DOHH2 (cell line): ENCODE measurements around the gene IER3.

Source experiments
- H3F3A ChIP-seq: fragments of 200-600 bp; sonication (generic), shearing (Covaris generic); 2 replicates; pipeline ENCODE4 v1.6.0; 2016; ENCODE audit warnings: antibody characterized with exemption, mild to moderate bottlenecking; ENCODE audit not compliant: control insufficient read depth, insufficient read depth
- H3K27ac ChIP-seq: fragments of 200-600 bp; sonication (generic); 2 replicates; pipeline ENCODE4 v1.5.1; 2014; ENCODE audit warnings: low read depth, mild to moderate bottlenecking, low read length, moderate library complexity
- H3K27me3 ChIP-seq: fragments of 200-600 bp; sonication (generic); 2 replicates; pipeline ENCODE4 v1.6.1; 2014; ENCODE audit warnings: mild to moderate bottlenecking, low read length, mixed read lengths; ENCODE audit not compliant: control insufficient read depth
- H3K36me3 ChIP-seq: fragments of 200-600 bp; sonication (generic); 2 replicates; pipeline ENCODE4 v1.6.1; 2014; ENCODE audit warnings: mild to moderate bottlenecking, low read length, moderate library complexity, mixed read lengths; ENCODE audit not compliant: control insufficient read depth
- H3K4me1 ChIP-seq: fragments of 200-600 bp; sonication (generic); 2 replicates; pipeline ENCODE4 v1.6.1; 2014; ENCODE audit warnings: mild to moderate bottlenecking, low read length, mixed read lengths; ENCODE audit not compliant: control insufficient read depth
- H3K4me2 ChIP-seq: fragments of 200-600 bp; sonication (generic); 2 replicates; pipeline ENCODE4 v1.6.0; 2014; ENCODE audit warnings: mild to moderate bottlenecking, low read length, moderate library complexity
- H3K4me3 ChIP-seq: fragments of 200-600 bp; sonication (generic); 2 replicates; pipeline ENCODE4 v1.5.1; 2014; ENCODE audit warnings: mild to moderate bottlenecking, low read length, mixed read lengths
- H3K79me2 ChIP-seq: fragments of 200-600 bp; sonication (generic); 2 replicates; pipeline ENCODE4 v1.6.1; 2014; ENCODE audit warnings: mild to moderate bottlenecking, low read length, mixed read lengths; ENCODE audit not compliant: control insufficient read depth
- H3K9me2 ChIP-seq: fragments of 200-600 bp; sonication (generic); replicated peaks from 2 replicates; pipeline ENCODE4 v1.6.1; 2014; ENCODE audit warnings: mild to moderate bottlenecking, low read length, mixed read lengths; ENCODE audit not compliant: control insufficient read depth
- H3K9me3 ChIP-seq: fragments of 200-600 bp; sonication (generic); 2 replicates; pipeline ENCODE4 v1.6.1; 2014; ENCODE audit warnings: antibody characterized with exemption, low read length, mixed read lengths; ENCODE audit not compliant: control insufficient read depth, insufficient read depth
- H4K20me1 ChIP-seq: fragments of 200-600 bp; sonication (generic); 2 replicates; pipeline ENCODE4 v1.6.0; 2014; ENCODE audit warnings: low read depth, mild to moderate bottlenecking, antibody characterized with exemption, low read length, moderate library complexity; ENCODE audit not compliant: control insufficient read depth, insufficient read depth
- EZH2phosphoT487 ChIP-seq: fragments of 200-600 bp; sonication (generic); IDR thresholded peaks from 2 replicates; pipeline ENCODE4 v1.6.1; 2017; ENCODE audit warnings: borderline replicate concordance, mild to moderate bottlenecking, antibody characterized with exemption, low read length, moderate library complexity, mixed read lengths
- TF ChIP-seq, protein P1 (sequence below): fragments of 200-600 bp; sonication (generic); IDR thresholded peaks from one replicate; pipeline ENCODE4 v1.5.1; 2014; ENCODE audit warnings: antibody characterized with exemption, mild to moderate bottlenecking, low read depth, low read length; ENCODE audit not compliant: poor library complexity, severe bottlenecking

Gene IER3

DNA sequence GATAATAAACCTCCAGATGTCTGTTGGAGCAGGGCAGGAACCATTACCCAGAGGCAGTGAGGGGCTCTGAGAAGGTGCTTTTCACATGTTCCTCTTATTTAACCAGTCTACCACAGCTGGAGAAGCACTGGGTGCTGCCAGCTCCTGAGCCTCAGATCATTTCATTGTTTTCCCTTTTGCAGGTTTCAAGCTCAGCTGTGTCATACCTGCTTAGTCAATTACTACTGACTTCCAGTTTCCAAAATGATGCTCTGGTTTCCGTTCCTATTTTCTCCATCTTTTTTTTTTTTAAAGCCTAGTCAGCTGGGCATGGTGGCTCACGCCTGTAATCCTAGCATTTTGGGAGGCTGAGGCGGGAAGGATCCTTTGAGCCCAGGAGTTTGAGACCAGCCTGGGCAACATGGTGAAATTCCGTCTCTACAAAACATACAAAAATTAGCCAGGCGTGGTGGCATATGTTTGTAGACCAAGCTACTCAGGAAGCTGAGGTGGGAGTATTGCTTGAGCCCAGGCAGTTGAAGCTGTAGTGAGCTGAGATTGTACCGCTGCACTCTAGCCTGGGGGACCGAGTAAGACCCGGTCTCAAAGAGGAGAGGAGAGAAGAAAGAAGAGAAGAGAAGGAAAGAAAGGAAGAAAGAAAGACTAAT, 8.6 kb downstream of the IER3 start:
- Histone ChIP-seq H3K9me3 (no peaks in the 10 kb centered on the region), H3K4me3 (no peak overlapping the region), H3K27me3 (no peaks in the 10 kb centered on the region), H3K4me1 (peaks cover 45% of the 10 kb centered on the region), H3F3A (peaks cover 10% of the 10 kb centered on the region; the same call in 1 of the 2 replicates), H3K27ac (no peak overlapping the region), H3K79me2 (peaks cover 15% of the 10 kb centered on the region), H3K9me2 (no peaks in the 10 kb centered on the region), H3K36me3 (peaks cover 61% of the 10 kb centered on the region), H4K20me1 (peaks cover 4% of the 10 kb centered on the region; the same call in 1 of the 2 replicates), H3K4me2 (no peak overlapping the region)
- no peak for TF ChIP-seq EZH2phosphoT487
- TF ChIP-seq, protein P1, sequence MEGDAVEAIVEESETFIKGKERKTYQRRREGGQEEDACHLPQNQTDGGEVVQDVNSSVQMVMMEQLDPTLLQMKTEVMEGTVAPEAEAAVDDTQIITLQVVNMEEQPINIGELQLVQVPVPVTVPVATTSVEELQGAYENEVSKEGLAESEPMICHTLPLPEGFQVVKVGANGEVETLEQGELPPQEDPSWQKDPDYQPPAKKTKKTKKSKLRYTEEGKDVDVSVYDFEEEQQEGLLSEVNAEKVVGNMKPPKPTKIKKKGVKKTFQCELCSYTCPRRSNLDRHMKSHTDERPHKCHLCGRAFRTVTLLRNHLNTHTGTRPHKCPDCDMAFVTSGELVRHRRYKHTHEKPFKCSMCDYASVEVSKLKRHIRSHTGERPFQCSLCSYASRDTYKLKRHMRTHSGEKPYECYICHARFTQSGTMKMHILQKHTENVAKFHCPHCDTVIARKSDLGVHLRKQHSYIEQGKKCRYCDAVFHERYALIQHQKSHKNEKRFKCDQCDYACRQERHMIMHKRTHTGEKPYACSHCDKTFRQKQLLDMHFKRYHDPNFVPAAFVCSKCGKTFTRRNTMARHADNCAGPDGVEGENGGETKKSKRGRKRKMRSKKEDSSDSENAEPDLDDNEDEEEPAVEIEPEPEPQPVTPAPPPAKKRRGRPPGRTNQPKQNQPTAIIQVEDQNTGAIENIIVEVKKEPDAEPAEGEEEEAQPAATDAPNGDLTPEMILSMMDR, result no peak

DNA sequence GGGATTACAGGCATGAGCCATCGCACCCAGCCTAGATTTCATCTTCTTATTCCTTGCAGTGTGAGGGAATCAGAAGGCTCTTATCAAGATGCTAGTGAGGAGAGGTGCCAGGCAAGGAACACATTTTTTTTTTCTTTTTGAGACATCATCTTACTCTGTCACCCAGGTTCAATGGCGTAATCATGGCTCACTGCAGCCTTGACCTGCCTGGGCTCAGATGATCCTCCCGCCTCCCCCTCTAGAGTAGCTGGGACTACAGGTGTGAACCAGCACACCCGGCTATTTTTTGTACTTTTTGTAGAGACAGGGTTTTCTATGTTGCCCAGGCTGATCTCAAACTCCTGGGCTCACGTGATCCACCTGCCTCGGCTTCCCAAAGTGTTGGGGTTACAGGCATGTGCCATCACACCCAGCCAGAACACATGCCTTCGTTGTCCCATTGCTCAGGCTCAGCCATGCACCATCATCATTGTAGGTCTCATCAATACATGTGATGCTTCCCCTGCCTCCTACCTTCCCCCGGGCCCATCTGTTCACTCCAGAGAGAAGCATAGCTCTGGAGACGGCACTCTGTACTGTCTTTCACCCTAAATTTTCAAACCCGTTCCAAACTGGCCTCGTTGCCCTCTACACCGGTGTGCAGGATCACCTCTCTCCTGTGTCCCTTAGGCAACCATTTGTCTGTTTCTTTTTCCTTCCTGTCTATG, 12.0 kb downstream of the IER3 start:
- H4K20me1 ChIP-seq, result 0 out of 2 replicates have a peak, but pooled peaks cover 2% of the 10 kb centered on the region
- H3K27ac ChIP-seq, result no peak overlapping the region
- no peaks in the 10 kb centered on the region for H3K27me3 ChIP-seq
- H3K4me3 ChIP-seq, result no peak overlapping the region
- peaks cover 47% of the 10 kb centered on the region for H3K36me3 ChIP-seq
- no peaks in the 10 kb centered on the region for H3K9me2 ChIP-seq
- no peak for TF ChIP-seq EZH2phosphoT487
- TF ChIP-seq, protein P1, result no peak
- 0 out of 2 replicates have a peak, but pooled peaks cover under 1% of the 10 kb centered on the region for H3K79me2 ChIP-seq
- H3K9me3 ChIP-seq, result no peaks in the 10 kb centered on the region
- H3K4me2 ChIP-seq, result no peak overlapping the region
- peaks cover 18% of the 10 kb centered on the region for H3F3A ChIP-seq
- peaks cover 33% of the 10 kb centered on the region for H3K4me1 ChIP-seq

- Histone ChIP-seq H3K36me3 (peaks cover 49% of the 10 kb centered on the region), H3K27ac (no peak overlapping the region), H3K4me2 (peak overlapping the region; percentile 56), H3F3A (peaks cover 32% of the 10 kb centered on the region), H4K20me1 (0 out of 2 replicates have a peak, but pooled peaks cover 2% of the 10 kb centered on the region), H3K9me2 (no peaks in the 10 kb centered on the region), H3K4me1 (peaks cover 21% of the 10 kb centered on the region), H3K9me3 (no peaks in the 10 kb centered on the region), H3K79me2 (0 out of 2 replicates have a peak, but pooled peaks cover 2% of the 10 kb centered on the region), H3K27me3 (no peaks in the 10 kb centered on the region), H3K4me3 (peak overlapping the region; percentile 27)
- TF ChIP-seq, protein P1, result peak; percentile 87
- no peak for TF ChIP-seq EZH2phosphoT487
Measured at GRCh38 chr6:30730601-30731435, 13.5 kb downstream of the IER3 start.
